Activated CD8-positive, alpha-beta T cell treated with anti-CD3 and anti-CD28 coated beads for 36 hours (primary cell): ENCODE measurements around the gene KRT35. TPM values are rescaled to one million over a fixed set of nuclear protein-coding genes. Genes with fewer than 3 reads are reported as not detected.

Source experiments
- ATAC-seq: fragments of 200-7000 bp; cut with Tn5 transposase; one replicate; pipeline ENCODE4 v1.10.0; 2021; ENCODE audit warnings: mild to moderate bottlenecking, moderate library complexity
- CTCF ChIA-PET: fragments of 350-600 bp; sonication (Branson Sonifier 250); formaldehyde crosslinking; loops from one replicate; lab custom pipeline; 2021; ENCODE audit warnings: antibody characterized with exemption; lab: Charles Lee
- POLR2A ChIA-PET: fragments of 350-600 bp; sonication (Branson Sonifier 250); formaldehyde crosslinking; loops from one replicate; lab custom pipeline; 2021; ENCODE audit warnings: antibody characterized with exemption; lab: Charles Lee
- DNase-seq: peaks from one replicate; pipeline ENCODE4 v3.0.0-alpha.2; 2020
- H3K27ac Mint-ChIP-seq: one replicate; pipeline ENCODE4 v1.8.0; 2021; ENCODE audit warnings: mild to moderate bottlenecking, mixed read lengths
- H3K27me3 Mint-ChIP-seq: one replicate; pipeline ENCODE4 v1.8.0; 2021; ENCODE audit warnings: mixed read lengths
- H3K36me3 Mint-ChIP-seq: one replicate; pipeline ENCODE4 v1.8.0; 2021; ENCODE audit warnings: low read depth, mixed read lengths
- H3K4me1 Mint-ChIP-seq: one replicate; pipeline ENCODE4 v1.8.0; 2021; ENCODE audit warnings: low read depth, mixed read lengths
- H3K4me3 Mint-ChIP-seq: one replicate; pipeline ENCODE4 v1.8.0; 2021; ENCODE audit warnings: mild to moderate bottlenecking, moderate library complexity, mixed read lengths
- H3K9me3 Mint-ChIP-seq: one replicate; pipeline ENCODE4 v1.8.0; 2021; ENCODE audit warnings: mixed read lengths
- CTCF ChIP-seq: fragments of 200-600 bp; IDR thresholded peaks from one replicate; pipeline ENCODE4 v1.8.0; 2022; ENCODE audit warnings: antibody characterized with exemption, mild to moderate bottlenecking
- intact Hi-C: fragments of 100-400 bp; cut with micrococcal nuclease; formaldehyde crosslinking; loops from one replicate; pipeline ENCODE4 v1.10.0; 2022
- total RNA-seq, 2 experiments: library from RNA; stranded (reverse); gene quantifications; one replicate each; pipeline ENCODE4 v1.2.3, GENCODE V29; 2021

Gene KRT35
- total RNA-seq, 2 experiments from 2014 or later = not detected

- H3K27me3 Mint-ChIP-seq = peaks cover 2% of the 10 kb centered on the region
- no peak overlapping the region for H3K27ac Mint-ChIP-seq
- no peak for ATAC-seq
Measured at GRCh38 chr17:41480136-41480535, 815 bp downstream of the KRT35 start.

GRCh38 chr17:41478237-41478636 is 2.7 kb downstream of the KRT35 start:
- Mint-ChIP-seq H3K4me3 (no peak overlapping the region), H3K36me3 (no peaks in the 10 kb centered on the region), H3K4me1 (no peaks in the 10 kb centered on the region), H3K9me3 (no peaks in the 10 kb centered on the region), H3K27me3 (no peaks in the 10 kb centered on the region), H3K27ac (no peak overlapping the region)
- intact Hi-C loops = no loop called here
- ChIA-PET POLR2A (no interaction called here), CTCF (interaction anchor here (1.3 kb wide), 1 partner anchor 70 kb away, joined by 4 read pairs; no protein-coding TSS in a partner anchor)
- TF ChIP-seq CTCF = no peak
- no peak for DNase-seq
- no peak for ATAC-seq

More at GRCh38 chr17:41480136-41480535, 815 bp downstream of the KRT35 start:
- Mint-ChIP-seq H3K36me3 (no peaks in the 10 kb centered on the region), H3K4me1 (no peaks in the 10 kb centered on the region), H3K4me3 (no peak overlapping the region), H3K9me3 (no peaks in the 10 kb centered on the region)
- intact Hi-C loops = no loop called here
- TF ChIP-seq CTCF = no peak
- ChIA-PET CTCF (interaction anchor here (1.4 kb wide), 1 partner anchor 68 kb away, joined by 3 read pairs; no protein-coding TSS in a partner anchor), POLR2A (no interaction called here)
- DNase-seq = no peak

- no peaks in the 10 kb centered on the region for H3K9me3 Mint-ChIP-seq
- intact Hi-C loops = no loop called here
- no peaks in the 10 kb centered on the region for H3K4me1 Mint-ChIP-seq
- no peak for DNase-seq
- CTCF ChIA-PET = interaction anchor here (1.3 kb wide), 1 partner anchor 71 kb away, joined by 4 read pairs; no protein-coding TSS in a partner anchor
- no peak overlapping the region for H3K4me3 Mint-ChIP-seq
- POLR2A ChIA-PET = no interaction called here
- H3K27ac Mint-ChIP-seq = no peak overlapping the region
- TF ChIP-seq CTCF = no peak
- H3K36me3 Mint-ChIP-seq = no peaks in the 10 kb centered on the region
- no peaks in the 10 kb centered on the region for H3K27me3 Mint-ChIP-seq
- no peak for ATAC-seq
Measured at GRCh38 chr17:41476866-41477815, 3.8 kb downstream of the KRT35 start.

DNA sequence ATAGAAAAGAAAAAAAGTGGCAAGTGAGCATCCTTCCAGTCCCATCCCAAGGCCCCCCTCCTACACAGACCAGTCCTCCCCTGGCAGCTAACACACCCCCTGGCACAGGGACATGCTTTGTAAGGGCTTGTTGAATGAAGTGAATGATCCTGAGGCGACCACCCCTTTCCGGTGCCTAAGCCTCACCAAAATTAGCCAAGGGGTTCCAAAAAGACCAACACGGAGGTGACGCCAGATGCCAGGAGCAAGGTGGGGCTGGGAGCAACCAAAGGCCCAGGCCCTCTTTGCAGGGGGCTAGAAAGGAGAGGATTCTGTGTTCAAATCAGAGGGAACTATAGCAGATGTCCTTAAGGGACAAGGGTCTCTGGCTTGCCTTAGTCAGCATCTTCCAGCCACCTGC is 5.5 kb downstream of the KRT35 start:
- POLR2A ChIA-PET = no interaction called here
- Mint-ChIP-seq H3K27ac (no peak overlapping the region), H3K4me1 (no peaks in the 10 kb centered on the region), H3K27me3 (no peaks in the 10 kb centered on the region), H3K36me3 (no peaks in the 10 kb centered on the region), H3K4me3 (no peak overlapping the region), H3K9me3 (no peaks in the 10 kb centered on the region)
- intact Hi-C loops = no loop called here
- ATAC-seq (no peak), DNase-seq (no peak)
- CTCF ChIA-PET = interaction anchor here (1.4 kb wide), 1 partner anchor 73 kb away, joined by 3 read pairs; no protein-coding TSS in a partner anchor
- no peak for TF ChIP-seq CTCF

- Mint-ChIP-seq H3K27me3 (no peaks in the 10 kb centered on the region), H3K4me1 (no peaks in the 10 kb centered on the region), H3K9me3 (no peaks in the 10 kb centered on the region), H3K27ac (no peak overlapping the region), H3K36me3 (no peaks in the 10 kb centered on the region), H3K4me3 (no peak overlapping the region)
- POLR2A ChIA-PET = no interaction called here
- CTCF ChIA-PET = interaction anchor here (1.2 to 1.4 kb wide), 2 partner anchors 12 to 74 kb away, joined by 3 read pairs; no protein-coding TSS in a partner anchor
- intact Hi-C loops = no loop called here
- DNase-seq (no peak), ATAC-seq (no peak)
- no peak for TF ChIP-seq CTCF
Measured at GRCh38 chr17:41474863-41475262, 6.1 kb downstream of the KRT35 start.
